Pancreas (tissue), 10 donors: ENCODE measurements around the gene MALRD1. TPM values are rescaled to one million over a fixed set of nuclear protein-coding genes. Genes with fewer than 3 reads are reported as not detected.

Experiments used
- ATAC-seq, 4 donors: fragments of 200-7000 bp; cut with Tn5 transposase; one replicate each; pipeline versions ENCODE4 v1.8.0 to v1.9.1; 2020; ENCODE audit warnings: mild to moderate bottlenecking in 4 of 4, moderate library complexity in 4 of 4
- DNase-seq, 6 donors: peaks; one replicate each; pipeline ENCODE4 v3.0.0-alpha.2; 2020
- FAIRE-seq: peaks from 2 replicates; lab custom pipeline; 2012; peaks lifted over from hg19 to GRCh38; lab: Jason Lieb, UNC
- H3K27ac ChIP-seq, 4 donors: fragments of 200-600 bp; sonication (generic); 1 replicate in 3 of 4; 2 replicates in 1 of 4; pipeline versions ENCODE4 v1.5.0 to v1.8.0; 2020
- H3K27me3 ChIP-seq, 4 donors: fragments of 200-600 bp; one replicate each; pipeline ENCODE4 v1.8.0; 2021
- H3K36me3 ChIP-seq, 3 donors: fragments of 200-600 bp; sonication (generic) in 1 of 3; one replicate each; pipeline versions ENCODE4 v1.5.0 to v1.8.0; 2020 to 2021
- H3K4me1 ChIP-seq, 3 donors: fragments of 200-600 bp; one replicate each; pipeline ENCODE4 v1.8.0; 2021
- H3K4me3 ChIP-seq, 4 donors: fragments of 200-600 bp; sonication (generic) in 2 of 4; one replicate each; pipeline versions ENCODE4 v1.5.0 to v1.8.0; 2020 to 2021
- H3K9me3 ChIP-seq, 4 donors: fragments of 200-600 bp; one replicate each; pipeline ENCODE4 v1.8.0; 2021
- WGBS, 2 donors: extraction: QIAGEN DNeasy Blood & Tissue Kit; methylation state at CpG; one replicate each; pipeline ENCODE4 v1.1.7; 2013; 5-methylcytosine and 5-hydroxymethylcytosine counted together
- intact Hi-C, 3 donors: fragments of 100-400 bp; cut with DNase I; formaldehyde crosslinking; loops; one replicate each; pipeline versions ENCODE4 v1.11.1 to v1.14.2; 2022
- polyA plus RNA-seq, 2 donors: library from polyadenylated mRNA; stranded (reverse); fragments of 200-250 nt; gene quantifications; one replicate each; pipeline ENCODE4 v1.2.3, GENCODE V29; 2013
- total RNA-seq, 6 donors: library from RNA; stranded (reverse); fragmentation: NEBNext Ultra II Directional in 4 of 6; extraction: Animal tissue kit (Norgen Biotek cat#: 25700) in 4 of 6; gene quantifications; one replicate each; pipeline versions ENCODE4 v1.2.1 to v1.2.4, GENCODE V29; 2021 to 2023
- TF ChIP-seq, protein P1 (sequence below), 4 donors: fragments of 200-600 bp; sonication (generic) in 3 of 4; IDR thresholded peaks; one replicate each; pipeline versions ENCODE4 v1.5.0 to v1.8.0; 2021; ENCODE audit warnings: antibody characterized with exemption in 4 of 4
- donor health status: healthy with polysubstance abuse.
- donor health status: DM: no; HTN: no; CAD: no; lungs with moderate emphysema.
- donor health status: DM: no; HTN: no; CAD: no.
- donor health status: control.
- donor health status: control.
- donor health status: Bipolar disorder and iron deficiency.
- donor health status: DM: yes; HTN: yes; CAD: no.
- donor health status: DM: no; HTN: no; CAD: no.
- donor health status: DM: no; HTN: no; CAD: no.
- donor health status: DM: yes; HTN: yes; CAD: no.

MALRD1 gene
- total and polyA plus RNA-seq, 8 donors, result 0.13 to 0.87 (median 0.31) TPM; not detected in 5

DNA sequence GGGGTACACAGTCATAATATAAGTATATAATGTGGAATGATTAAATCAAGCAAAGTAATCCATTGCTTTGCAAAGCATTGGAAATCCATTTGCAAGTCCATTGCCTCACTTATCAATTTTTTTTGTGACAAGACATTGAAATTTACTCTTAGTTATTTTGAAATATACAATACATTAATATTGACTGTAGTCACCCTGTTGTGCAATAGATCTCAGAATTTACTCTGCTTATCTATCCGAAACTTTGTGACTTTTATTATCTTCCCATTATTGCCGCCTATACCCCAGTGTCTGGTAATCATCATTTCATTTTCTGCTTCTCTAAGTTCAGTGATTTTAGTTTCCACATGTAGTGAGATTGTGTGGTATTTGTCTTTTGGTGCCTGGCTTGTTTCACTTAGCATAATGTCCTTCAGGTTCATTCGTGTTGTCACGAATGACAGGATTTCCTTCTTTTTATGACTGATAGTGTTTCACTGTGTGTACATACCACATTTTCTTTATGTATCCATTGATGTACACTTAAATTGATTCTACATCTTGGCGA lies 5.8 kb downstream of the MALRD1 start:
- Histone ChIP-seq H3K27ac (no peak overlapping the region), H3K27me3 (no peaks in the 10 kb centered on the region), H3K4me1 (no peaks in the 10 kb centered on the region), H3K36me3 (no peaks in the 10 kb centered on the region), H3K4me3 (no peak overlapping the region), H3K9me3 (no peaks in the 10 kb centered on the region)
- FAIRE-seq (no peak), ATAC-seq (no peak), DNase-seq (no peak)
- TF ChIP-seq, protein P1, sequence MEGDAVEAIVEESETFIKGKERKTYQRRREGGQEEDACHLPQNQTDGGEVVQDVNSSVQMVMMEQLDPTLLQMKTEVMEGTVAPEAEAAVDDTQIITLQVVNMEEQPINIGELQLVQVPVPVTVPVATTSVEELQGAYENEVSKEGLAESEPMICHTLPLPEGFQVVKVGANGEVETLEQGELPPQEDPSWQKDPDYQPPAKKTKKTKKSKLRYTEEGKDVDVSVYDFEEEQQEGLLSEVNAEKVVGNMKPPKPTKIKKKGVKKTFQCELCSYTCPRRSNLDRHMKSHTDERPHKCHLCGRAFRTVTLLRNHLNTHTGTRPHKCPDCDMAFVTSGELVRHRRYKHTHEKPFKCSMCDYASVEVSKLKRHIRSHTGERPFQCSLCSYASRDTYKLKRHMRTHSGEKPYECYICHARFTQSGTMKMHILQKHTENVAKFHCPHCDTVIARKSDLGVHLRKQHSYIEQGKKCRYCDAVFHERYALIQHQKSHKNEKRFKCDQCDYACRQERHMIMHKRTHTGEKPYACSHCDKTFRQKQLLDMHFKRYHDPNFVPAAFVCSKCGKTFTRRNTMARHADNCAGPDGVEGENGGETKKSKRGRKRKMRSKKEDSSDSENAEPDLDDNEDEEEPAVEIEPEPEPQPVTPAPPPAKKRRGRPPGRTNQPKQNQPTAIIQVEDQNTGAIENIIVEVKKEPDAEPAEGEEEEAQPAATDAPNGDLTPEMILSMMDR (IDR thresholded peaks at IDR 0.05), result no peak
- WGBS, 2 donors, result 44 to 49% methylated on average over 5 of the region's 5 CpGs
- intact Hi-C loops, result no loop called here

DNA sequence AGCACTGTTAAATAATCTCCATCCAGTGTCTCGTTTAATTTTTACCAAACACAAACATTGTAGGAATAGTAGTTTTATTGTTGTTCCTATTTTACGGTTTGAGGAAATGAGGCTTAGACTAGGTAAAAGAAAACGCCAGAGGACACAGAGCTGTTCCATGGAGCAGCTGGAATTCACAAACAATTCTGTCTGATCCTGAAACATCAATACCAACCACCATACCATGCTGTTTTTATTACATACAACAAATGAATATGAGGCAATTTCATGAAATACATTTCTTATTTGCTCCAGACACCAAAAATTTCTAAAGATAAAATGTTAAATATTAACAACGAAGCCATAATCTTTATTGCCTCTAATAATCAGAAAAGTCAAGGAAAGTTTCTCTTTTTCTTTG lies 9.4 kb downstream of the MALRD1 start:
- FAIRE-seq, result no peak
- TF ChIP-seq, protein P1 (IDR thresholded peaks at IDR 0.05), result no peak
- ATAC-seq, result no peak
- intact Hi-C loops, result no loop called here
- WGBS, 2 donors, result 28 to 33% methylated on average over 4 of the region's 4 CpGs
- Histone ChIP-seq H3K4me3 (no peak overlapping the region), H3K27me3 (no peaks in the 10 kb centered on the region), H3K9me3 (no peaks in the 10 kb centered on the region), H3K4me1 (no peaks in the 10 kb centered on the region), H3K36me3 (no peaks in the 10 kb centered on the region), H3K27ac (no peak overlapping the region)
- no peak for DNase-seq

DNA sequence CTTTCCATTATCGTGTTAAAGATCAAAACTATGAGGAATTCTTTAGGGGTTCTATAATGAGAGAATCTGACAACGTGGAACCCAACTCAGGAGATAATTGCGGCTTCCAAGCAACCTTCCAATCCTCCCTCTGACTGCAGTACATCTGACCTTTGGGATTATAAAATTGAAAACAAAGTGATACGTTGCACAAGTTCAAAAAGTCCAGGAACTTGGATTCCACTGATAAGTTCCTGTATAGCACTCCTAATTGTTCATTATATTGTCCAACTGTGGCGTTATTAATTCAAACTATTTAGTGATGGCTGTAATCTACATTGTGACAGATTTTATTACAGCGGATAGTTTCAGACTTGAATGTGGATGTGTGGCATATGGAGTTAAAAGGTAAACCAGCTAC lies 15.4 kb downstream of the MALRD1 start:
- ATAC-seq (no peak), DNase-seq (no peak)
- WGBS, 2 donors, result 60 to 75% methylated on average over 6 of the region's 6 CpGs

DNA sequence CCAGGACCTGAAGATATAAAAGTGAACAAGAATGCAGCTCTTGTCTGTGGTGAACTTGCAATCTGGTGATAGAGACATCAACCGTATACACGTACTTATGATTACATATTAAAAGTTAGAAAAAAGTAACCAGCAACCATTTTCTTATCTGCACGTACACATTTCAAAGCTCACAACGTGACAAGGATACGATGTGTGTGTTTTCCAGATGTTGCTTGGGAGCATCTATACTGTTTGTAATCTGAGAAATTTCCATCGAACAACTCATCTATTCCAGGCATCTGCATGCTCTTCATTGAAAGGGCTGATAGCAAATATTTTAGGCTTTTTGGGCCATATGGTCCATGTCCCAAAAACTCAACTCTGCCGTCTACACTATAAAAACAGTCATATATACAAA lies 23.3 kb downstream of the MALRD1 start:
- Histone ChIP-seq H3K27me3 (no peaks in the 10 kb centered on the region), H3K9me3 (no peaks in the 10 kb centered on the region), H3K4me3 (no peak overlapping the region), H3K27ac (no peak overlapping the region), H3K4me1 (no peaks in the 10 kb centered on the region), H3K36me3 (no peaks in the 10 kb centered on the region)
- no peak for FAIRE-seq
- TF ChIP-seq, protein P1 (IDR thresholded peaks at IDR 0.05), result no peak
- no peak for DNase-seq
- intact Hi-C loops, result no loop called here
- WGBS, 2 donors, result 50 to 64% methylated on average over 7 of the region's 7 CpGs
- no peak for ATAC-seq

More for the DNA sequence above, 15.4 kb downstream of the MALRD1 start:
- Histone ChIP-seq H3K27ac (no peak overlapping the region), H3K4me3 (no peak overlapping the region), H3K27me3 (no peaks in the 10 kb centered on the region), H3K9me3 (no peaks in the 10 kb centered on the region), H3K36me3 (no peaks in the 10 kb centered on the region), H3K4me1 (no peaks in the 10 kb centered on the region)
- FAIRE-seq, result no peak
- intact Hi-C loops, result no loop called here
- TF ChIP-seq, protein P1 (IDR thresholded peaks at IDR 0.05), result no peak

- no peaks in the 10 kb centered on the region for H3K27me3 ChIP-seq
- no peak overlapping the region for H3K27ac ChIP-seq
- intact Hi-C loops, result no loop called here
- ATAC-seq, result no peak
- DNase-seq, result no peak
- no peaks in the 10 kb centered on the region for H3K4me1 ChIP-seq
- no peaks in the 10 kb centered on the region for H3K9me3 ChIP-seq
- TF ChIP-seq, protein P1 (IDR thresholded peaks at IDR 0.05), result no peak
- no peaks in the 10 kb centered on the region for H3K36me3 ChIP-seq
- FAIRE-seq, result no peak
- H3K4me3 ChIP-seq, result no peak overlapping the region
These were observed 28.7 kb downstream of the MALRD1 start for GRCh38 chr10:19077276-19077675.
